Calu3 (cell line): ENCODE data around the gene SLC23A3. TPM values are rescaled to one million over a fixed set of nuclear protein-coding genes. Genes with fewer than 3 reads are reported as not detected.

Experiments used
- BruUV-seq: library from RNA; stranded (reverse); fragments of 400-500 nt; replicated peaks from 2 replicates; lab custom pipeline; 2021; lab: Mats Ljungman, UMichigan
- CTCF ChIA-PET: fragments of 300-600 bp; sonication (Branson Sonifier 250); formaldehyde crosslinking; loops from one replicate; lab custom pipeline; 2022; ENCODE audit warnings: antibody characterized with exemption; lab: Charles Lee
- DNase-seq: peaks from one replicate; pipeline ENCODE4 v3.0.0; 2022
- H3K27ac Mint-ChIP-seq: one replicate; pipeline ENCODE4 v1.8.0; 2022; ENCODE audit warnings: mixed read lengths; ENCODE audit not compliant: unreplicated experiment
- H3K27me3 Mint-ChIP-seq: one replicate; pipeline ENCODE4 v1.8.0; 2022; ENCODE audit warnings: mixed read lengths; ENCODE audit not compliant: unreplicated experiment
- H3K36me3 Mint-ChIP-seq: one replicate; pipeline ENCODE4 v1.8.0; 2022; ENCODE audit warnings: mild to moderate bottlenecking, moderate library complexity, mixed read lengths; ENCODE audit not compliant: insufficient read depth, unreplicated experiment
- H3K4me1 Mint-ChIP-seq: one replicate; pipeline ENCODE4 v1.8.0; 2022; ENCODE audit warnings: mild to moderate bottlenecking, low read depth, mixed read lengths; ENCODE audit not compliant: unreplicated experiment
- H3K4me3 Mint-ChIP-seq: one replicate; pipeline ENCODE4 v1.8.0; 2022; ENCODE audit warnings: mild to moderate bottlenecking, low read depth, moderate library complexity, mixed read lengths; ENCODE audit not compliant: unreplicated experiment
- H3K9me3 Mint-ChIP-seq: one replicate; pipeline ENCODE4 v1.8.0; 2022; ENCODE audit warnings: low read depth, mixed read lengths; ENCODE audit not compliant: unreplicated experiment
- CTCF ChIP-seq: fragments of 200-600 bp; IDR thresholded peaks from one replicate; pipeline ENCODE4 v1.8.0; 2022; ENCODE audit warnings: antibody characterized with exemption; ENCODE audit not compliant: unreplicated experiment
- intact Hi-C: fragments of 100-400 bp; cut with micrococcal nuclease; formaldehyde crosslinking; loops from one replicate; pipeline ENCODE4 v1.10.0; 2022; ENCODE audit not compliant: unreplicated experiment
- total RNA-seq: library from RNA; stranded (reverse); gene quantifications from 2 replicates; pipeline ENCODE4 v1.2.3, GENCODE V29; 2022

SLC23A3 gene
- total RNA-seq, 1 experiment from 2014 or later: 4.4 TPM

GRCh38 chr2:219177552-219178376, 7.9 kb upstream of the SLC23A3 start, which contains the start of gene RETREG2:
Gene RETREG2 (plus strand): TSS chr2:219178275. CDS start chr2:219178353, 78 bp downstream.
- DNase-seq: peak; percentile 85
- TF ChIP-seq CTCF: peak; percentile 34
- CTCF ChIA-PET: no interaction called here
- Mint-ChIP-seq H3K27ac (peak within 1 kb of the TSS; percentile 97), H3K27me3 (no peaks in the 10 kb centered on the region), H3K9me3 (no peaks in the 10 kb centered on the region), H3K36me3 (peaks cover 61% of the 10 kb centered on the region), H3K4me1 (peaks cover 30% of the 10 kb centered on the region), H3K4me3 (peak within 1 kb of the TSS; percentile 98)
- intact Hi-C loops: loop anchor here (5.0 kb wide), 1 partner anchor 120 kb away; no protein-coding TSS in a partner anchor
- BruUV-seq: no TSS peak

- CTCF ChIA-PET: interaction anchor here (0.6 to 1.7 kb wide), 7 partner anchors 29 to 353 kb away, joined by 3 to 9 read pairs (median 6); partner anchors contain the start of genes ANKZF1, ATG9A and ZFAND2B
- H3K27me3 Mint-ChIP-seq: no peaks in the 10 kb centered on the region
- intact Hi-C loops: loop anchor here (5.0 kb wide), 1 partner anchor 120 kb away; no protein-coding TSS in a partner anchor
- no peak for TF ChIP-seq CTCF
- BruUV-seq: TSS peak; percentile 74
- peaks cover 30% of the 10 kb centered on the region for H3K4me1 Mint-ChIP-seq
- H3K9me3 Mint-ChIP-seq: no peaks in the 10 kb centered on the region
- peaks cover 53% of the 10 kb centered on the region for H3K36me3 Mint-ChIP-seq
- H3K4me3 Mint-ChIP-seq: peak within 1 kb of the TSS; percentile 98
- H3K27ac Mint-ChIP-seq: peak within 1 kb of the TSS; percentile 97
- DNase-seq: peak; percentile 94
Measured at GRCh38 chr2:219176818-219177551, 7.2 kb upstream of the SLC23A3 start, which contains the start of gene CNPPD1. Gene CNPPD1 (minus strand): TSS chr2:219176925. CDS start chr2:219176828, 97 bp downstream.

GRCh38 chr2:219175928-219176817, 6.3 kb upstream of the SLC23A3 start:
- Mint-ChIP-seq H3K4me1 (peaks cover 30% of the 10 kb centered on the region), H3K9me3 (no peaks in the 10 kb centered on the region), H3K27ac (peak overlapping the region; percentile 47), H3K27me3 (no peaks in the 10 kb centered on the region), H3K4me3 (peak overlapping the region; percentile 98), H3K36me3 (peaks cover 51% of the 10 kb centered on the region)
- peak; percentile 60 for DNase-seq
- intact Hi-C loops: loop anchor here (5.0 kb wide), 1 partner anchor 121 kb away; no protein-coding TSS in a partner anchor
- TSS peak; percentile 44 for BruUV-seq
- CTCF ChIA-PET: interaction anchor here (0.6 to 1.7 kb wide), 9 partner anchors 22 to 353 kb away, joined by 3 to 9 read pairs (median 5); partner anchors contain the start of genes ANKZF1, ATG9A and ZFAND2B
- no peak for TF ChIP-seq CTCF
